ENCODE results near the gene LRP1B.

The LRP1B gene

GRCh38 chr2:140734992-140735391 lies 1395.8 kb downstream of the LRP1B start:
- TF ChIP-seq CTCF (conservative IDR thresholded peaks at IDR 0.05; ENCODE audit: low read depth, low read length) = no peak
- H3K4me3 ChIP-seq (ENCODE audit: low read length) = no peak overlapping the region
- no peak for DNase-seq (ENCODE audit: low read depth)

GRCh38 chr2:140718999-140719398 lies 1411.8 kb downstream of the LRP1B start:
- DNase-seq (ENCODE audit: low read depth) = no peak
- no peak overlapping the region for H3K4me3 ChIP-seq (ENCODE audit: low read length)
- TF ChIP-seq CTCF (conservative IDR thresholded peaks at IDR 0.05; ENCODE audit: low read depth, low read length) = no peak

- TF ChIP-seq CTCF (conservative IDR thresholded peaks at IDR 0.05; ENCODE audit: low read depth, low read length) = no peak
- DNase-seq (ENCODE audit: low read depth) = no peak
- H3K4me3 ChIP-seq (ENCODE audit: low read length) = no peak overlapping the region
Measured at GRCh38 chr2:140717481-140717880, 1413.3 kb downstream of the LRP1B start.

GRCh38 chr2:140714586-140714985 lies 1416.2 kb downstream of the LRP1B start:
- no peak for DNase-seq (ENCODE audit: low read depth)
- no peak overlapping the region for H3K4me3 ChIP-seq (ENCODE audit: low read length)
- TF ChIP-seq CTCF (conservative IDR thresholded peaks at IDR 0.05; ENCODE audit: low read depth, low read length) = no peak

GRCh38 chr2:140711867-140712266 lies 1418.9 kb downstream of the LRP1B start:
- no peak for DNase-seq (ENCODE audit: low read depth)
- no peak overlapping the region for H3K4me3 ChIP-seq (ENCODE audit: low read length)
- TF ChIP-seq CTCF (conservative IDR thresholded peaks at IDR 0.05; ENCODE audit: low read depth, low read length) = no peak

- no peak overlapping the region for H3K4me3 ChIP-seq (ENCODE audit: low read length)
- DNase-seq (ENCODE audit: low read depth) = no peak
- TF ChIP-seq CTCF (conservative IDR thresholded peaks at IDR 0.05; ENCODE audit: low read depth, low read length) = no peak
Measured at GRCh38 chr2:140701726-140702125, 1429.1 kb downstream of the LRP1B start.

GRCh38 chr2:140698636-140699035 lies 1432.2 kb downstream of the LRP1B start:
- TF ChIP-seq CTCF (conservative IDR thresholded peaks at IDR 0.05; ENCODE audit: low read depth, low read length) = no peak
- no peak overlapping the region for H3K4me3 ChIP-seq (ENCODE audit: low read length)
- DNase-seq (ENCODE audit: low read depth) = no peak
